WERI-Rb-1 (cell line): ENCODE results near the gene HIVEP1.

Experiments used
- DNase-seq: peaks from one replicate; pipeline ENCODE4 v3.0.0-alpha.2; 2020
- H3K27ac ChIP-seq: fragments of 250-450 bp; sonication (Bioruptor Pico); 2 replicates; pipeline ENCODE4 v1.5.1; 2020; ENCODE audit warnings: mild to moderate bottlenecking, moderate library complexity
- H3K27me3 ChIP-seq: fragments of 250-450 bp; sonication (Bioruptor Pico); 2 replicates; pipeline ENCODE4 v1.5.1; 2021; ENCODE audit warnings: mild to moderate bottlenecking, low read depth, moderate library complexity; ENCODE audit not compliant: insufficient read depth, severe bottlenecking
- H3K36me3 ChIP-seq: fragments of 250-450 bp; sonication (Bioruptor Pico); 2 replicates; pipeline ENCODE4 v1.5.1; 2020; ENCODE audit warnings: mild to moderate bottlenecking, moderate library complexity
- H3K4me3 ChIP-seq: 2 replicates; pipeline ENCODE4 v1.5.1; 2011; ENCODE audit warnings: low read depth, mild to moderate bottlenecking, control low read depth, low read length
- H3K9me3 ChIP-seq: fragments of 250-450 bp; sonication (Bioruptor Pico); 2 replicates; pipeline ENCODE4 v1.5.1; 2021; ENCODE audit warnings: mild to moderate bottlenecking, moderate library complexity; ENCODE audit not compliant: severe bottlenecking
- CTCF ChIP-seq: IDR thresholded peaks from 2 replicates; pipeline ENCODE4 v1.5.1; 2011; ENCODE audit warnings: low read depth, mild to moderate bottlenecking, control low read depth, inconsistent platforms, low read length

HIVEP1 gene

GRCh38 chr6:12077021-12077710 lies 65.1 kb downstream of the HIVEP1 start:
- no peak overlapping the region for H3K4me3 ChIP-seq
- no peak overlapping the region for H3K27ac ChIP-seq
- H3K36me3 ChIP-seq = no peaks in the 10 kb centered on the region
- H3K9me3 ChIP-seq = no peaks in the 10 kb centered on the region
- TF ChIP-seq CTCF = no peak
- DNase-seq = no peak
- no peaks in the 10 kb centered on the region for H3K27me3 ChIP-seq

- H3K36me3 ChIP-seq = no peaks in the 10 kb centered on the region
- DNase-seq = no peak
- H3K27ac ChIP-seq = no peak overlapping the region
- no peaks in the 10 kb centered on the region for H3K27me3 ChIP-seq
- TF ChIP-seq CTCF = no peak
- H3K9me3 ChIP-seq = no peaks in the 10 kb centered on the region
- H3K4me3 ChIP-seq = no peak overlapping the region
Measured at GRCh38 chr6:12078014-12078413, 65.9 kb downstream of the HIVEP1 start.

- H3K27ac ChIP-seq = no peak overlapping the region
- no peak overlapping the region for H3K4me3 ChIP-seq
- H3K36me3 ChIP-seq = no peaks in the 10 kb centered on the region
- no peaks in the 10 kb centered on the region for H3K9me3 ChIP-seq
- no peak for DNase-seq
- H3K27me3 ChIP-seq = no peaks in the 10 kb centered on the region
- no peak for TF ChIP-seq CTCF
Measured at GRCh38 chr6:12081771-12082170, 69.7 kb downstream of the HIVEP1 start.

GRCh38 chr6:12082368-12082767 lies 70.3 kb downstream of the HIVEP1 start:
- no peak for DNase-seq
- H3K9me3 ChIP-seq = no peaks in the 10 kb centered on the region
- no peak overlapping the region for H3K4me3 ChIP-seq
- no peaks in the 10 kb centered on the region for H3K27me3 ChIP-seq
- H3K36me3 ChIP-seq = no peaks in the 10 kb centered on the region
- no peak for TF ChIP-seq CTCF
- no peak overlapping the region for H3K27ac ChIP-seq

GRCh38 chr6:12083302-12083701 lies 71.2 kb downstream of the HIVEP1 start:
- H3K4me3 ChIP-seq = no peak overlapping the region
- TF ChIP-seq CTCF = no peak
- H3K36me3 ChIP-seq = no peaks in the 10 kb centered on the region
- H3K9me3 ChIP-seq = no peaks in the 10 kb centered on the region
- H3K27me3 ChIP-seq = no peaks in the 10 kb centered on the region
- no peak overlapping the region for H3K27ac ChIP-seq
- no peak for DNase-seq

- no peak for DNase-seq
Measured at GRCh38 chr6:12083763-12084162, 71.7 kb downstream of the HIVEP1 start.

More at GRCh38 chr6:12083763-12084162, 71.7 kb downstream of the HIVEP1 start:
- no peak for TF ChIP-seq CTCF
- no peaks in the 10 kb centered on the region for H3K9me3 ChIP-seq
- H3K36me3 ChIP-seq = no peaks in the 10 kb centered on the region
- H3K27ac ChIP-seq = no peak overlapping the region
- no peak overlapping the region for H3K4me3 ChIP-seq
- no peaks in the 10 kb centered on the region for H3K27me3 ChIP-seq
